ENCODE data around the gene SACS.

The SACS gene

GRCh38 chr13:23377983-23378632 is 55.4 kb downstream of the SACS start:
- Mint-ChIP-seq H3K9me3 (no peaks in the 10 kb centered on the region), H3K4me3 (peak overlapping the region in 1 of 2 donors; percentile 14), H3K4me1 (peaks cover 31 to 45% of the 10 kb centered on the region in 2 donors), H3K36me3 (peaks cover 0 to 3% of the 10 kb centered on the region in 2 donors), H3K27ac (peak overlapping the region; percentile 51), H3K27me3 (no peaks in the 10 kb centered on the region)
- DNase-seq: peak; percentile 32
- ATAC-seq (replicated peaks): peak; percentile 36 to 48

GRCh38 chr13:23377579-23377978 is 55.9 kb downstream of the SACS start:
- no peak for ATAC-seq (replicated peaks)
- DNase-seq: no peak
- Mint-ChIP-seq H3K9me3 (no peaks in the 10 kb centered on the region), H3K4me1 (peaks cover 35 to 49% of the 10 kb centered on the region in 2 donors), H3K36me3 (peaks cover 3 to 5% of the 10 kb centered on the region in 2 donors), H3K27ac (no peak overlapping the region), H3K4me3 (no peak overlapping the region), H3K27me3 (no peaks in the 10 kb centered on the region)

GRCh38 chr13:23375001-23375971 is 58.2 kb downstream of the SACS start:
- H3K9me3 Mint-ChIP-seq: no peaks in the 10 kb centered on the region
- DNase-seq (peak; percentile 91), ATAC-seq (replicated peaks) (peak; percentile 86)
- peaks cover 10 to 16% of the 10 kb centered on the region in 2 donors for H3K36me3 Mint-ChIP-seq
- H3K27ac Mint-ChIP-seq: peak overlapping the region; percentile 65
- peak overlapping the region; percentile 81 for H3K4me3 Mint-ChIP-seq
- no peaks in the 10 kb centered on the region for H3K27me3 Mint-ChIP-seq
- peaks cover 40 to 56% of the 10 kb centered on the region in 2 donors for H3K4me1 Mint-ChIP-seq

- peak overlapping the region in 1 of 2 donors; percentile 1 for H3K4me3 Mint-ChIP-seq
- H3K27ac Mint-ChIP-seq: no peak overlapping the region
- H3K9me3 Mint-ChIP-seq: no peaks in the 10 kb centered on the region
- H3K27me3 Mint-ChIP-seq: no peaks in the 10 kb centered on the region
- peaks cover 27 to 32% of the 10 kb centered on the region in 2 donors for H3K36me3 Mint-ChIP-seq
- DNase-seq (no peak), ATAC-seq (replicated peaks) (peak; percentile 24 to 45)
- peaks cover 18 to 28% of the 10 kb centered on the region in 2 donors for H3K4me1 Mint-ChIP-seq
Observed at GRCh38 chr13:23372264-23372906, 61.1 kb downstream of the SACS start.

GRCh38 chr13:23367907-23368306 is 65.6 kb downstream of the SACS start:
- H3K27ac Mint-ChIP-seq: no peak overlapping the region

GRCh38 chr13:23365652-23366051 is 67.8 kb downstream of the SACS start:
- H3K36me3 Mint-ChIP-seq: peaks cover 56% of the 10 kb centered on the region in 2 donors
- peaks cover 0 to 4% of the 10 kb centered on the region in 2 donors for H3K4me1 Mint-ChIP-seq
- H3K9me3 Mint-ChIP-seq: no peaks in the 10 kb centered on the region
- H3K27ac Mint-ChIP-seq: no peak overlapping the region
- no peaks in the 10 kb centered on the region for H3K27me3 Mint-ChIP-seq
- DNase-seq (no peak), ATAC-seq (replicated peaks) (no peak)
- H3K4me3 Mint-ChIP-seq: no peak overlapping the region

More at GRCh38 chr13:23367907-23368306, 65.6 kb downstream of the SACS start:
- H3K4me1 Mint-ChIP-seq: peaks cover 8 to 10% of the 10 kb centered on the region in 2 donors
- H3K4me3 Mint-ChIP-seq: no peak overlapping the region
- ATAC-seq (replicated peaks): no peak
- no peaks in the 10 kb centered on the region for H3K9me3 Mint-ChIP-seq
- DNase-seq: no peak
- peaks cover 51 to 52% of the 10 kb centered on the region in 2 donors for H3K36me3 Mint-ChIP-seq
- H3K27me3 Mint-ChIP-seq: no peaks in the 10 kb centered on the region

GRCh38 chr13:23359882-23360281 is 73.6 kb downstream of the SACS start:
- DNase-seq: no peak
- Mint-ChIP-seq H3K36me3 (peaks cover 27 to 36% of the 10 kb centered on the region in 2 donors), H3K4me1 (peaks cover 0 to 9% of the 10 kb centered on the region in 2 donors), H3K27me3 (no peaks in the 10 kb centered on the region), H3K4me3 (no peak overlapping the region), H3K27ac (no peak overlapping the region), H3K9me3 (no peaks in the 10 kb centered on the region)
- no peak for ATAC-seq (replicated peaks)

GRCh38 chr13:23357349-23357748 is 76.2 kb downstream of the SACS start:
- ATAC-seq (replicated peaks) (no peak), DNase-seq (no peak)
- no peak overlapping the region for H3K4me3 Mint-ChIP-seq
- H3K27me3 Mint-ChIP-seq: no peaks in the 10 kb centered on the region
- no peaks in the 10 kb centered on the region for H3K9me3 Mint-ChIP-seq
- peaks cover 27 to 42% of the 10 kb centered on the region in 2 donors for H3K36me3 Mint-ChIP-seq
- no peak overlapping the region for H3K27ac Mint-ChIP-seq
- H3K4me1 Mint-ChIP-seq: peaks cover 3 to 9% of the 10 kb centered on the region in 2 donors

GRCh38 chr13:23356368-23356767 is 77.1 kb downstream of the SACS start:
- no peak for ATAC-seq (replicated peaks)
- Mint-ChIP-seq H3K4me1 (peaks cover 3 to 9% of the 10 kb centered on the region in 2 donors), H3K9me3 (peaks cover 0 to 3% of the 10 kb centered on the region in 2 donors), H3K36me3 (peaks cover 33 to 43% of the 10 kb centered on the region in 2 donors), H3K4me3 (no peak overlapping the region), H3K27me3 (no peaks in the 10 kb centered on the region), H3K27ac (no peak overlapping the region)
- no peak for DNase-seq

- Mint-ChIP-seq H3K9me3 (peaks cover 0 to 4% of the 10 kb centered on the region in 2 donors), H3K4me3 (no peak overlapping the region), H3K4me1 (peaks cover 0 to 3% of the 10 kb centered on the region in 2 donors), H3K27me3 (no peaks in the 10 kb centered on the region), H3K36me3 (peaks cover 34 to 51% of the 10 kb centered on the region in 2 donors), H3K27ac (peak overlapping the region; percentile 7)
- DNase-seq (no peak), ATAC-seq (replicated peaks) (no peak)
Observed at GRCh38 chr13:23354520-23354919, 79.0 kb downstream of the SACS start.

GRCh38 chr13:23352161-23352560 is 81.3 kb downstream of the SACS start:
- ATAC-seq (replicated peaks): no peak

GRCh38 chr13:23350009-23350408 is 83.5 kb downstream of the SACS start:
- H3K4me3 Mint-ChIP-seq: no peak overlapping the region
- H3K27me3 Mint-ChIP-seq: no peaks in the 10 kb centered on the region
- H3K36me3 Mint-ChIP-seq: peaks cover 52 to 80% of the 10 kb centered on the region in 2 donors
- H3K9me3 Mint-ChIP-seq: peaks cover 0 to 4% of the 10 kb centered on the region in 2 donors
- DNase-seq: no peak
- H3K27ac Mint-ChIP-seq: no peak overlapping the region
- peaks cover 5 to 7% of the 10 kb centered on the region in 2 donors for H3K4me1 Mint-ChIP-seq
- no peak for ATAC-seq (replicated peaks)

More at GRCh38 chr13:23352161-23352560, 81.3 kb downstream of the SACS start:
- no peak for DNase-seq
- H3K36me3 Mint-ChIP-seq: peaks cover 47 to 70% of the 10 kb centered on the region in 2 donors
- H3K27ac Mint-ChIP-seq: no peak overlapping the region
- H3K9me3 Mint-ChIP-seq: peaks cover 0 to 4% of the 10 kb centered on the region in 2 donors
- no peaks in the 10 kb centered on the region for H3K27me3 Mint-ChIP-seq
- H3K4me3 Mint-ChIP-seq: no peak overlapping the region
- H3K4me1 Mint-ChIP-seq: peaks cover 0 to 3% of the 10 kb centered on the region in 2 donors

- Mint-ChIP-seq H3K27ac (no peak overlapping the region), H3K27me3 (no peaks in the 10 kb centered on the region)
Observed at GRCh38 chr13:23349161-23349897, 84.2 kb downstream of the SACS start.

More at GRCh38 chr13:23349161-23349897, 84.2 kb downstream of the SACS start:
- H3K36me3 Mint-ChIP-seq: peaks cover 51 to 78% of the 10 kb centered on the region in 2 donors
- ATAC-seq (replicated peaks) (no peak), DNase-seq (no peak)
- peaks cover 0 to 4% of the 10 kb centered on the region in 2 donors for H3K9me3 Mint-ChIP-seq
- H3K4me3 Mint-ChIP-seq: no peak overlapping the region
- H3K4me1 Mint-ChIP-seq: peaks cover 8% of the 10 kb centered on the region in 2 donors
